Stimulated activated CD4-positive, alpha-beta T cell treated with anti-CD3 and anti-CD28 coated beads, Interleukin-4, amount 100 ng/mL, for 4 hours (primary cell): ENCODE results near the gene LRP6.
"Not testable (repeated sequence)": the region's sequence is repeated elsewhere in the genome, so short reads cannot be mapped to it uniquely, and the experiment has no call there.

Experiments
- DNase-seq, 2 experiments: peaks; one replicate each; pipeline ENCODE4 v3.0.0-alpha.2; 2020

The LRP6 gene

GRCh38 chr12:12266873-12267741 is at the start of gene LRP6:
LRP6 (minus strand) TSS chr12:12267044; CDS start chr12:12266735, 309 bp downstream.
- DNase-seq: peak; percentile 79 to 81

GRCh38 chr12:12315838-12316237 is 49.0 kb upstream of the LRP6 start:
- DNase-seq: no peak

GRCh38 chr12:12310695-12311094 is 43.9 kb upstream of the LRP6 start:
- not testable (repeated sequence) for DNase-seq

- DNase-seq: no peak
Observed at GRCh38 chr12:12305568-12306300, 38.9 kb upstream of the LRP6 start.

GRCh38 chr12:12302976-12303375 is 36.1 kb upstream of the LRP6 start:
- DNase-seq: no peak

- no peak for DNase-seq
Observed at GRCh38 chr12:12301122-12301521, 34.3 kb upstream of the LRP6 start.

GRCh38 chr12:12297201-12297830 is 30.5 kb upstream of the LRP6 start:
- DNase-seq: no peak

- no peak for DNase-seq
Observed at GRCh38 chr12:12294215-12295005, 27.6 kb upstream of the LRP6 start.

- DNase-seq: no peak
Observed at GRCh38 chr12:12290206-12290605, 23.4 kb upstream of the LRP6 start.

GRCh38 chr12:12286441-12286840 is 19.6 kb upstream of the LRP6 start:
- no peak for DNase-seq

- DNase-seq: no peak
Observed at GRCh38 chr12:12282761-12283425, 16.0 kb upstream of the LRP6 start.

- DNase-seq: no peak
Observed at GRCh38 chr12:12282202-12282601, 15.4 kb upstream of the LRP6 start.

- no peak for DNase-seq
Observed at GRCh38 chr12:12281134-12281533, 14.3 kb upstream of the LRP6 start.

GRCh38 chr12:12278899-12279298 is 12.1 kb upstream of the LRP6 start:
- DNase-seq: no peak

- no peak for DNase-seq
Observed at GRCh38 chr12:12275874-12276273, 9.0 kb upstream of the LRP6 start.

GRCh38 chr12:12273291-12273957 is 6.6 kb upstream of the LRP6 start:
- no peak for DNase-seq

GRCh38 chr12:12272869-12273268 is 6.0 kb upstream of the LRP6 start:
- no peak for DNase-seq

GRCh38 chr12:12270226-12270625 is 3.4 kb upstream of the LRP6 start:
- DNase-seq: no peak

GRCh38 chr12:12267742-12268200 is 927 bp upstream of the LRP6 start:
- DNase-seq: no peak

GRCh38 chr12:12266389-12266872 is 413 bp downstream of the LRP6 start:
- no peak for DNase-seq
